Calu3 (cell line): ENCODE results near the gene TPMT. TPM values are rescaled to one million over a fixed set of nuclear protein-coding genes. Genes with fewer than 3 reads are reported as not detected.

Experiments
- BruUV-seq: library from RNA; stranded (reverse); fragments of 400-500 nt; replicated peaks from 2 replicates; lab custom pipeline; 2021; lab: Mats Ljungman, UMichigan
- CTCF ChIA-PET: fragments of 300-600 bp; sonication (Branson Sonifier 250); formaldehyde crosslinking; loops from one replicate; lab custom pipeline; 2022; ENCODE audit warnings: antibody characterized with exemption; lab: Charles Lee
- DNase-seq: peaks from one replicate; pipeline ENCODE4 v3.0.0; 2022
- H3K27ac Mint-ChIP-seq: one replicate; pipeline ENCODE4 v1.8.0; 2022; ENCODE audit warnings: mixed read lengths; ENCODE audit not compliant: unreplicated experiment
- H3K27me3 Mint-ChIP-seq: one replicate; pipeline ENCODE4 v1.8.0; 2022; ENCODE audit warnings: mixed read lengths; ENCODE audit not compliant: unreplicated experiment
- H3K36me3 Mint-ChIP-seq: one replicate; pipeline ENCODE4 v1.8.0; 2022; ENCODE audit warnings: mild to moderate bottlenecking, moderate library complexity, mixed read lengths; ENCODE audit not compliant: insufficient read depth, unreplicated experiment
- H3K4me1 Mint-ChIP-seq: one replicate; pipeline ENCODE4 v1.8.0; 2022; ENCODE audit warnings: mild to moderate bottlenecking, low read depth, mixed read lengths; ENCODE audit not compliant: unreplicated experiment
- H3K4me3 Mint-ChIP-seq: one replicate; pipeline ENCODE4 v1.8.0; 2022; ENCODE audit warnings: mild to moderate bottlenecking, low read depth, moderate library complexity, mixed read lengths; ENCODE audit not compliant: unreplicated experiment
- H3K9me3 Mint-ChIP-seq: one replicate; pipeline ENCODE4 v1.8.0; 2022; ENCODE audit warnings: low read depth, mixed read lengths; ENCODE audit not compliant: unreplicated experiment
- CTCF ChIP-seq: fragments of 200-600 bp; IDR thresholded peaks from one replicate; pipeline ENCODE4 v1.8.0; 2022; ENCODE audit warnings: antibody characterized with exemption; ENCODE audit not compliant: unreplicated experiment
- intact Hi-C: fragments of 100-400 bp; cut with micrococcal nuclease; formaldehyde crosslinking; loops from one replicate; pipeline ENCODE4 v1.10.0; 2022; ENCODE audit not compliant: unreplicated experiment
- total RNA-seq: library from RNA; stranded (reverse); gene quantifications from 2 replicates; pipeline ENCODE4 v1.2.3, GENCODE V29; 2022

The TPMT gene
- total RNA-seq, 1 experiment from 2014 or later = 7.6 TPM

- Mint-ChIP-seq H3K4me1 (no peaks in the 10 kb centered on the region), H3K27ac (no peak overlapping the region), H3K36me3 (peaks cover 6% of the 10 kb centered on the region), H3K27me3 (no peaks in the 10 kb centered on the region), H3K4me3 (no peak overlapping the region), H3K9me3 (no peaks in the 10 kb centered on the region)
- no peak for TF ChIP-seq CTCF
- no peak for DNase-seq
- BruUV-seq = no TSS peak
- CTCF ChIA-PET = no interaction called here
- intact Hi-C loops = loop anchor here (10.0 kb wide), 1 partner anchor 137 kb away; the partner anchor contains the start of gene KIF13A
Measured at GRCh38 chr6:18121580-18122127, 33.2 kb downstream of the TPMT start.

GRCh38 chr6:18119236-18119635, 35.6 kb downstream of the TPMT start:
- CTCF ChIA-PET = no interaction called here
- no peak for DNase-seq
- no peak overlapping the region for H3K4me3 Mint-ChIP-seq

GRCh38 chr6:18118330-18118729, 36.5 kb downstream of the TPMT start:
- Mint-ChIP-seq H3K4me1 (no peaks in the 10 kb centered on the region), H3K9me3 (no peaks in the 10 kb centered on the region), H3K4me3 (no peak overlapping the region), H3K27me3 (no peaks in the 10 kb centered on the region), H3K27ac (no peak overlapping the region), H3K36me3 (peaks cover 6% of the 10 kb centered on the region)
- no TSS peak for BruUV-seq
- intact Hi-C loops = no loop called here
- DNase-seq = no peak
- CTCF ChIA-PET = no interaction called here
- no peak for TF ChIP-seq CTCF

More at GRCh38 chr6:18119236-18119635, 35.6 kb downstream of the TPMT start:
- Mint-ChIP-seq H3K36me3 (peaks cover 6% of the 10 kb centered on the region), H3K27ac (no peak overlapping the region), H3K4me1 (no peaks in the 10 kb centered on the region), H3K27me3 (no peaks in the 10 kb centered on the region), H3K9me3 (no peaks in the 10 kb centered on the region)
- TF ChIP-seq CTCF = no peak
- intact Hi-C loops = no loop called here
- BruUV-seq = no TSS peak

- Mint-ChIP-seq H3K36me3 (no peaks in the 10 kb centered on the region), H3K27ac (no peak overlapping the region), H3K4me3 (no peak overlapping the region), H3K9me3 (no peaks in the 10 kb centered on the region), H3K4me1 (no peaks in the 10 kb centered on the region), H3K27me3 (no peaks in the 10 kb centered on the region)
- intact Hi-C loops = no loop called here
- no peak for DNase-seq
- no peak for TF ChIP-seq CTCF
- BruUV-seq = no TSS peak
- CTCF ChIA-PET = no interaction called here
Measured at GRCh38 chr6:18117136-18117535, 37.7 kb downstream of the TPMT start.
